Smooth muscle cell (in vitro differentiated cells): ENCODE measurements around the gene GALNT7. TPM values are rescaled to one million over a fixed set of nuclear protein-coding genes. Genes with fewer than 3 reads are reported as not detected.

Experiments
- DNase-seq: peaks from one replicate; lab custom pipeline; 2025; ENCODE audit not compliant: unreplicated experiment; lab: John Stamatoyannopoulos, UW
- H2AFZ ChIP-seq: fragments of 200-600 bp; sonication (generic); 2 replicates; pipeline ENCODE4 v1.6.0; 2016; ENCODE audit warnings: antibody characterized with exemption, low read depth, mild to moderate bottlenecking
- H3F3A ChIP-seq: fragments of 200-600 bp; sonication (generic); 2 replicates; pipeline ENCODE4 v1.6.0; 2017; ENCODE audit warnings: antibody characterized with exemption, low read depth
- H3K27ac ChIP-seq: fragments of 200-600 bp; sonication (generic); 2 replicates; pipeline ENCODE4 v1.5.1; 2016; ENCODE audit warnings: low read depth, mild to moderate bottlenecking
- H3K27me3 ChIP-seq: fragments of 200-600 bp; sonication (generic); 2 replicates; pipeline ENCODE4 v1.6.1; 2016; ENCODE audit warnings: low read depth, mild to moderate bottlenecking
- H3K36me3 ChIP-seq: fragments of 200-600 bp; sonication (generic); 2 replicates; pipeline ENCODE4 v1.5.1; 2016; ENCODE audit warnings: low read depth
- H3K4me1 ChIP-seq: fragments of 200-600 bp; sonication (generic); 2 replicates; pipeline ENCODE4 v1.5.1; 2016; ENCODE audit warnings: low read depth
- H3K4me2 ChIP-seq: fragments of 200-600 bp; sonication (generic); 2 replicates; pipeline ENCODE4 v1.6.0; 2016; ENCODE audit warnings: mild to moderate bottlenecking
- H3K4me3 ChIP-seq: fragments of 200-600 bp; sonication (generic); 2 replicates; pipeline ENCODE4 v1.5.1; 2016; ENCODE audit warnings: mild to moderate bottlenecking
- H3K79me2 ChIP-seq: fragments of 200-600 bp; sonication (generic); 2 replicates; pipeline ENCODE4 v1.6.0; 2016; ENCODE audit warnings: low read depth, mild to moderate bottlenecking
- H3K9ac ChIP-seq: fragments of 200-600 bp; sonication (generic); 2 replicates; pipeline ENCODE4 v1.6.0; 2016; ENCODE audit warnings: low read depth
- H3K9me3 ChIP-seq: fragments of 200-600 bp; sonication (generic); replicated peaks from 2 replicates; pipeline ENCODE4 v1.5.1; 2016; ENCODE audit warnings: low read depth
- H4K20me1 ChIP-seq: fragments of 200-600 bp; sonication (generic); 2 replicates; pipeline ENCODE4 v1.6.0; 2016; ENCODE audit warnings: low read depth
- CTCF ChIP-seq: fragments of 200-600 bp; sonication (generic); IDR thresholded peaks from 2 replicates; pipeline ENCODE4 v1.5.1; 2017; ENCODE audit warnings: borderline replicate concordance, mild to moderate bottlenecking, antibody characterized with exemption; ENCODE audit not compliant: insufficient read depth, poor library complexity, severe bottlenecking
- WGBS: methylation state at CpG from one replicate; pipeline ENCODE4 v1.1.7; 2016; ENCODE audit warnings: low lambda C conversion rate; 5-methylcytosine and 5-hydroxymethylcytosine counted together
- polyA plus RNA-seq: library from polyadenylated mRNA; unstranded; fragments of >200 nt; fragmentation: Nextera tagmentation; extraction: Ambion mirVana; gene quantifications from 2 replicates; pipeline ENCODE4 v1.2.1, GENCODE V29; 2016
- total RNA-seq: library from RNA; depleted of rRNA; stranded (reverse); fragments of >200 nt; gene quantifications from 2 replicates; pipeline ENCODE4 v1.2.3, GENCODE V29; 2014

Gene GALNT7
- total and polyA plus RNA-seq, 2 experiments from 2014 or later, result 9.0 to 33.4 TPM

- Histone ChIP-seq H3K27me3 (no peaks in the 10 kb centered on the region), H3K27ac (no peak overlapping the region), H2AFZ (no peak overlapping the region), H3F3A (no peaks in the 10 kb centered on the region), H3K4me2 (no peak overlapping the region), H3K9ac (no peak overlapping the region), H3K79me2 (peaks cover 2% of the 10 kb centered on the region), H4K20me1 (peaks cover 8% of the 10 kb centered on the region), H3K36me3 (no peaks in the 10 kb centered on the region), H3K4me3 (no peak overlapping the region), H3K4me1 (peaks cover 11% of the 10 kb centered on the region), H3K9me3 (no peaks in the 10 kb centered on the region)
- TF ChIP-seq CTCF, result no peak
- DNase-seq, result no peak
These were observed 2.9 kb upstream of the GALNT7 start for GRCh38 chr4:173165706-173166105.

GRCh38 chr4:173166491-173166890 lies 2.1 kb upstream of the GALNT7 start:
- Histone ChIP-seq H3K9ac (no peak overlapping the region), H4K20me1 (peaks cover 15% of the 10 kb centered on the region), H3K79me2 (peaks cover 6% of the 10 kb centered on the region), H3K4me1 (peaks cover 14% of the 10 kb centered on the region), H3K27me3 (no peaks in the 10 kb centered on the region), H3K4me2 (no peak overlapping the region), H3K9me3 (no peaks in the 10 kb centered on the region), H3F3A (no peaks in the 10 kb centered on the region), H3K27ac (no peak overlapping the region), H2AFZ (no peak overlapping the region), H3K36me3 (no peaks in the 10 kb centered on the region), H3K4me3 (no peak overlapping the region)
- WGBS, result 96% methylated on average over 4 of the region's 4 CpGs
- no peak for DNase-seq
- TF ChIP-seq CTCF, result no peak

GRCh38 chr4:173167758-173168395 lies 734 bp upstream of the GALNT7 start:
- no peak for TF ChIP-seq CTCF
- H4K20me1 ChIP-seq, result peaks cover 28% of the 10 kb centered on the region
- no peaks in the 10 kb centered on the region for H3K27me3 ChIP-seq
- WGBS, result 4% methylated on average over 19 of the region's 19 CpGs
- no peak overlapping the region for H3K27ac ChIP-seq
- peak overlapping the region; percentile 93 for H3K4me3 ChIP-seq
- H3K9me3 ChIP-seq, result no peaks in the 10 kb centered on the region
- peaks cover 14% of the 10 kb centered on the region for H3K4me1 ChIP-seq
- peaks cover 15% of the 10 kb centered on the region for H3K79me2 ChIP-seq
- peak overlapping the region; percentile 99 for H2AFZ ChIP-seq
- no peaks in the 10 kb centered on the region for H3F3A ChIP-seq
- peak overlapping the region; percentile 99 for H3K4me2 ChIP-seq
- H3K9ac ChIP-seq, result peak overlapping the region; percentile 27
- DNase-seq, result no peak
- no peaks in the 10 kb centered on the region for H3K36me3 ChIP-seq

- peak overlapping the region; percentile 93 for H3K4me3 ChIP-seq
- no peaks in the 10 kb centered on the region for H3K27me3 ChIP-seq
- peak overlapping the region; percentile 53 for H3K9ac ChIP-seq
- H3F3A ChIP-seq, result no peaks in the 10 kb centered on the region
- no peak overlapping the region for H3K27ac ChIP-seq
- H3K4me2 ChIP-seq, result peak overlapping the region; percentile 99
- H3K9me3 ChIP-seq, result no peaks in the 10 kb centered on the region
- H3K79me2 ChIP-seq, result peaks cover 25% of the 10 kb centered on the region
- no peaks in the 10 kb centered on the region for H3K36me3 ChIP-seq
- DNase-seq, result no peak
- peaks cover 19% of the 10 kb centered on the region for H3K4me1 ChIP-seq
- no peak for TF ChIP-seq CTCF
- peaks cover 31% of the 10 kb centered on the region for H4K20me1 ChIP-seq
- peak overlapping the region; percentile 93 for H2AFZ ChIP-seq
- 1% methylated on average over 15 of the region's 41 CpGs for WGBS
These were observed 492 bp downstream of the GALNT7 start for GRCh38 chr4:173169178-173169427.
